Activated naive CD4-positive, alpha-beta T cell treated with anti-CD3 and anti-CD28 coated beads, Interleukin-2, amount 50 U/mL, for 72 hours (primary cell): ENCODE measurements around the gene STARD13. TPM values are rescaled to one million over a fixed set of nuclear protein-coding genes. Genes with fewer than 3 reads are reported as not detected.
"Not testable (repeated sequence)": the region's sequence is repeated elsewhere in the genome, so short reads cannot be mapped to it uniquely, and the experiment has no call there.

ENCODE experiments used
- ATAC-seq, 2 donors: fragments of 150-1000 bp; cut with Tn5 transposase; 2 replicates each; pipeline ENCODE4 v1.10.0; 2021; ENCODE audit warnings: mild to moderate bottlenecking in 2 of 2, moderate library complexity in 2 of 2
- DNase-seq, 2 donors: peaks; one replicate each; pipeline ENCODE4 v3.0.0; 2021 to 2022; ENCODE audit warnings: low spot score in 2 of 2
- H3K27ac Mint-ChIP-seq, 2 donors: one replicate each; pipeline ENCODE4 v1.8.0; 2022; ENCODE audit warnings: mild to moderate bottlenecking in 2 of 2, mixed read lengths in 2 of 2
- H3K36me3 Mint-ChIP-seq, 2 donors: one replicate each; pipeline ENCODE4 v1.8.0; 2022; ENCODE audit warnings: mixed read lengths in 2 of 2
- H3K9me3 Mint-ChIP-seq, 2 donors: one replicate each; pipeline ENCODE4 v1.8.0; 2022; ENCODE audit warnings: mixed read lengths in 2 of 2
- total RNA-seq, 2 donors: library from RNA; stranded (reverse); gene quantifications; one replicate each; pipeline ENCODE4 v1.2.3, GENCODE V29; 2022

Gene STARD13
- total RNA-seq, 2 donors from 2014 or later, result 0.50 to 1.3 TPM

GRCh38 chr13:33168321-33168960 is 117.1 kb downstream of the STARD13 start:
- no peak for DNase-seq
- H3K9me3 Mint-ChIP-seq, result no peaks in the 10 kb centered on the region
- no peak for ATAC-seq

GRCh38 chr13:33167491-33167890 is 118.1 kb downstream of the STARD13 start:
- Mint-ChIP-seq H3K27ac (no peak overlapping the region), H3K9me3 (peaks cover 4 to 5% of the 10 kb centered on the region in 2 donors), H3K36me3 (peaks cover 5% of the 10 kb centered on the region in 2 donors)
- ATAC-seq (no peak), DNase-seq (no peak)

More at GRCh38 chr13:33168321-33168960, 117.1 kb downstream of the STARD13 start:
- Mint-ChIP-seq H3K27ac (no peak overlapping the region), H3K36me3 (no peaks in the 10 kb centered on the region)

- Mint-ChIP-seq H3K27ac (no peak overlapping the region), H3K9me3 (peaks cover 6 to 7% of the 10 kb centered on the region in 2 donors), H3K36me3 (peaks cover 11% of the 10 kb centered on the region in 2 donors)
- DNase-seq (no peak), ATAC-seq (no peak)
Observed at GRCh38 chr13:33165787-33166186, 119.8 kb downstream of the STARD13 start.

- DNase-seq (no peak), ATAC-seq (no peak)
- H3K27ac Mint-ChIP-seq, result no peak overlapping the region
- H3K36me3 Mint-ChIP-seq, result peaks cover 11% of the 10 kb centered on the region in 2 donors
- peaks cover 6 to 7% of the 10 kb centered on the region in 2 donors for H3K9me3 Mint-ChIP-seq
Observed at GRCh38 chr13:33164331-33164730, 121.2 kb downstream of the STARD13 start.

GRCh38 chr13:33162725-33163124 is 122.8 kb downstream of the STARD13 start:
- H3K27ac Mint-ChIP-seq, ATAC-seq, H3K9me3 Mint-ChIP-seq, DNase-seq: not testable (repeated sequence)
- H3K36me3 Mint-ChIP-seq, result peaks cover 11% of the 10 kb centered on the region in 2 donors

GRCh38 chr13:33158816-33159215 is 126.7 kb downstream of the STARD13 start:
- peaks cover 11% of the 10 kb centered on the region in 2 donors for H3K36me3 Mint-ChIP-seq
- H3K9me3 Mint-ChIP-seq, result peaks cover 6 to 7% of the 10 kb centered on the region in 2 donors
- ATAC-seq, result no peak
- no peak for DNase-seq
- no peak overlapping the region for H3K27ac Mint-ChIP-seq

GRCh38 chr13:33158271-33158670 is 127.3 kb downstream of the STARD13 start:
- Mint-ChIP-seq H3K9me3 (peaks cover 6 to 7% of the 10 kb centered on the region in 2 donors), H3K36me3 (peaks cover 11% of the 10 kb centered on the region in 2 donors), H3K27ac (no peak overlapping the region)
- DNase-seq (no peak), ATAC-seq (no peak)

- ATAC-seq (no peak), DNase-seq (no peak)
- Mint-ChIP-seq H3K36me3 (no peaks in the 10 kb centered on the region), H3K9me3 (no peaks in the 10 kb centered on the region), H3K27ac (no peak overlapping the region)
Observed at GRCh38 chr13:33154911-33155310, 130.6 kb downstream of the STARD13 start.

- ATAC-seq (no peak), DNase-seq (no peak)
- H3K9me3 Mint-ChIP-seq, result no peaks in the 10 kb centered on the region
- no peak overlapping the region for H3K27ac Mint-ChIP-seq
- no peaks in the 10 kb centered on the region for H3K36me3 Mint-ChIP-seq
Observed at GRCh38 chr13:33153421-33154404, 131.8 kb downstream of the STARD13 start.

- Mint-ChIP-seq H3K9me3 (peaks cover 0 to 9% of the 10 kb centered on the region in 2 donors), H3K27ac (no peak overlapping the region), H3K36me3 (peaks cover 0 to 10% of the 10 kb centered on the region in 2 donors)
- ATAC-seq, result no peak
- DNase-seq, result no peak
Observed at GRCh38 chr13:33152389-33152788, 133.2 kb downstream of the STARD13 start.

- H3K36me3 Mint-ChIP-seq, result peaks cover 0 to 13% of the 10 kb centered on the region in 2 donors
- H3K27ac Mint-ChIP-seq, result peak overlapping the region in 1 of 2 donors; percentile 1
- DNase-seq (no peak), ATAC-seq (no peak)
- H3K9me3 Mint-ChIP-seq, result peaks cover 0 to 12% of the 10 kb centered on the region in 2 donors
Observed at GRCh38 chr13:33150662-33151061, 134.9 kb downstream of the STARD13 start.

- peaks cover 0 to 13% of the 10 kb centered on the region in 2 donors for H3K36me3 Mint-ChIP-seq
- H3K27ac Mint-ChIP-seq, result no peak overlapping the region
- peaks cover 0 to 12% of the 10 kb centered on the region in 2 donors for H3K9me3 Mint-ChIP-seq
Observed at GRCh38 chr13:33150126-33150525, 135.4 kb downstream of the STARD13 start.

GRCh38 chr13:33147832-33148231 is 137.7 kb downstream of the STARD13 start:
- Mint-ChIP-seq H3K36me3 (peaks cover 0 to 26% of the 10 kb centered on the region in 2 donors), H3K9me3 (peaks cover 0 to 20% of the 10 kb centered on the region in 2 donors), H3K27ac (no peak overlapping the region)
- DNase-seq, result no peak
- no peak for ATAC-seq

More at GRCh38 chr13:33150126-33150525, 135.4 kb downstream of the STARD13 start:
- ATAC-seq, result no peak
- no peak for DNase-seq

- ATAC-seq (peak; percentile 51 to 89), DNase-seq (peak in 1 of 2 donors; percentile 7)
- Mint-ChIP-seq H3K9me3 (peaks cover 0 to 20% of the 10 kb centered on the region in 2 donors), H3K27ac (peak overlapping the region; percentile 16 to 67), H3K36me3 (peaks cover 0 to 26% of the 10 kb centered on the region in 2 donors)
Observed at GRCh38 chr13:33146843-33147611, 138.5 kb downstream of the STARD13 start.

- Mint-ChIP-seq H3K36me3 (peaks cover 0 to 26% of the 10 kb centered on the region in 2 donors), H3K27ac (no peak overlapping the region), H3K9me3 (peaks cover 0 to 20% of the 10 kb centered on the region in 2 donors)
- DNase-seq (no peak), ATAC-seq (peak in 1 of 2 donors; percentile 59)
Observed at GRCh38 chr13:33145667-33146066, 139.9 kb downstream of the STARD13 start.

GRCh38 chr13:33144358-33144784 is 141.2 kb downstream of the STARD13 start:
- ATAC-seq (no peak), DNase-seq (no peak)
- Mint-ChIP-seq H3K27ac (no peak overlapping the region), H3K9me3 (peaks cover 0 to 20% of the 10 kb centered on the region in 2 donors), H3K36me3 (peaks cover 0 to 26% of the 10 kb centered on the region in 2 donors)
